GM19328 (cell line): ENCODE results near the gene SLCO2A1.

ENCODE experiments used
- ATAC-seq: cut with Tn5 transposase; IDR thresholded peaks from one replicate; pipeline ENCODE4 v1.9.1; 2021; ENCODE audit warnings: mild to moderate bottlenecking, moderate library complexity; ENCODE audit not compliant: unreplicated experiment

Gene SLCO2A1

GRCh38 chr3:134035836-134036235 lies 6.1 kb upstream of the SLCO2A1 start:
- no peak for ATAC-seq

GRCh38 chr3:134034005-134034785 lies 4.5 kb upstream of the SLCO2A1 start:
- no peak for ATAC-seq

- ATAC-seq: no peak
Observed at GRCh38 chr3:134033315-134033996, 3.7 kb upstream of the SLCO2A1 start.

- no peak for ATAC-seq
Observed at GRCh38 chr3:134031348-134031915, 1.7 kb upstream of the SLCO2A1 start.

- no peak for ATAC-seq
Observed at GRCh38 chr3:134030379-134031347, 938 bp upstream of the SLCO2A1 start.

DNA sequence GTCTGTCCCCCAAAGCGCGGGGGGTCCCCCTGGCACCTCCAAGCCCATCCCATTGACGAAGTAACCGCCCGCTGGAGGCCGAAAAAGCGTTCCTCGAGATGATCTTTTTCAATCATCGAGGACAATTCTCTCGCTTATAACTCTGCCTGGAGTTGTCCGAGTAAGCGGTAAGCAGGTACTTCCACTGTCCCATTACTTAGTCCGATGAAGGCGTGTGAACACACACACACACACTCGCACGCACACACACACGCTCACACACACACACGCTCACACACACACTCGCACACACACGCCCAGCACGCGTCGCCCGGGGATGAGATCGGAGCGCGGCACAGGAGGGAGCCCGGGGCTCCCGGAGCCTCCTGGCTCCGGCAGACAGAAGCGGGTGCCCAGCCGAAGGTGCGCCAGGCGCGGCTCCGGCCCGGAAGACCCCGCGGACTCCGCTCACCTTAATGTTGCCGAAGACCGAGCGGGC lies 430 bp downstream of the SLCO2A1 start:
- no peak for ATAC-seq

GRCh38 chr3:134028486-134029255 lies 1.1 kb downstream of the SLCO2A1 start:
- ATAC-seq: no peak

GRCh38 chr3:134027631-134028030 lies 2.1 kb downstream of the SLCO2A1 start:
- no peak for ATAC-seq

GRCh38 chr3:134020135-134020680 lies 9.5 kb downstream of the SLCO2A1 start:
- no peak for ATAC-seq

DNA sequence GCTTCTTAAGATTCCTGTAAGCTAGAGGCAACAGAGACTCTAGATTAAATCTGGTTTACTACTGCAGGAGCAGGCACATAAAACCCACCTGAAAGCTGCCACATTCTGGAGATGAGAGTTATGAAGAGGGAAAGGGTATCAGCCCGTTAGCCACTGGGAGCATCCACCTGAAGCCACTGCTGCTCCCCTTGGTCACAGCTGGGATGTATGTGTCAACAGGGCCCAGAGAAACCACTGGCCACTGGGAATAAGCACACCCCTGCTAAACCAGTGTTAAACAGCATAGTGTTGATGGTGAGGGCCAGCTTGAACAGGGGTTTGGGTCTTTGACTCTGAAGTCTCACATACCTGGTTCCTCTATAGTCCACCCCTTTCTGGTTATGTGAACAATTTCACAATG lies 10.9 kb downstream of the SLCO2A1 start:
- no peak for ATAC-seq

GRCh38 chr3:134018406-134018805 lies 11.3 kb downstream of the SLCO2A1 start:
- ATAC-seq: no peak

GRCh38 chr3:134017490-134017889 lies 12.2 kb downstream of the SLCO2A1 start:
- no peak for ATAC-seq

GRCh38 chr3:134014270-134014669 lies 15.5 kb downstream of the SLCO2A1 start:
- no peak for ATAC-seq

- ATAC-seq: no peak
Observed at GRCh38 chr3:134013280-134013679, 16.4 kb downstream of the SLCO2A1 start.

GRCh38 chr3:134009345-134010000 lies 20.3 kb downstream of the SLCO2A1 start:
- no peak for ATAC-seq

GRCh38 chr3:134008630-134009156 lies 21.0 kb downstream of the SLCO2A1 start:
- ATAC-seq: no peak

GRCh38 chr3:134007819-134008218 lies 21.9 kb downstream of the SLCO2A1 start:
- ATAC-seq: no peak

DNA sequence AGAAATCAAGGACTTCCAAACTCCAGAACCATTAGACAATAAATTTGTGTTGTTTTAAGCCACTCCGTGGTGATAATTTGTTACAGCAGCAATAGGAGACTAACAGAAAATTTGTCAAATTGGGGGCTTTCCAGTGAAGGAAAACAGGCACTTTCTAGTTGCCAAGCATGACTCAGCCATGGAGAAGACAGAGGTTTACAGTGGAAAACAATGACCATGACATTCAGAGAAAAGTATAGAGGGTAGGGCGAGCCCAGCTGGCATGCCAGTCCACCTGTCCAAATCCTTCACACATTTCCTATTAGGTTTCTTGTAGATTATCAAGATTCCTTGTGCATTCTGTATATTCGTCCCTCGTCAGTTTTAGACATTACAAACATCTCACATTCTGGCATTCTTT lies 24.9 kb downstream of the SLCO2A1 start:
- ATAC-seq: no peak

- ATAC-seq: no peak
Observed at GRCh38 chr3:134003066-134003465, 26.7 kb downstream of the SLCO2A1 start.
